Measurements from ENCODE around the gene ABCD3.

- no peak for TF ChIP-seq CTCF (IDR thresholded peaks at IDR 0.05)
- no peak for TF ChIP-seq EP300 (IDR thresholded peaks at IDR 0.05)
- TF ChIP-seq POLR2A (IDR thresholded peaks at IDR 0.05): no peak
Observed at GRCh38 chr1:94560333-94560732, 142.1 kb downstream of the ABCD3 start.

Data from gastroesophageal sphincter (tissue), 3 donors.